ENCODE results near the gene KRT13.

Gene KRT13

GRCh38 chr17:41530062-41531048 is 24.9 kb upstream of the KRT13 start:
- peak; percentile 99 for ATAC-seq

GRCh38 chr17:41529491-41529915 is 24.1 kb upstream of the KRT13 start:
- peak; percentile 9 for ATAC-seq
- TF ChIP-seq, protein P1, sequence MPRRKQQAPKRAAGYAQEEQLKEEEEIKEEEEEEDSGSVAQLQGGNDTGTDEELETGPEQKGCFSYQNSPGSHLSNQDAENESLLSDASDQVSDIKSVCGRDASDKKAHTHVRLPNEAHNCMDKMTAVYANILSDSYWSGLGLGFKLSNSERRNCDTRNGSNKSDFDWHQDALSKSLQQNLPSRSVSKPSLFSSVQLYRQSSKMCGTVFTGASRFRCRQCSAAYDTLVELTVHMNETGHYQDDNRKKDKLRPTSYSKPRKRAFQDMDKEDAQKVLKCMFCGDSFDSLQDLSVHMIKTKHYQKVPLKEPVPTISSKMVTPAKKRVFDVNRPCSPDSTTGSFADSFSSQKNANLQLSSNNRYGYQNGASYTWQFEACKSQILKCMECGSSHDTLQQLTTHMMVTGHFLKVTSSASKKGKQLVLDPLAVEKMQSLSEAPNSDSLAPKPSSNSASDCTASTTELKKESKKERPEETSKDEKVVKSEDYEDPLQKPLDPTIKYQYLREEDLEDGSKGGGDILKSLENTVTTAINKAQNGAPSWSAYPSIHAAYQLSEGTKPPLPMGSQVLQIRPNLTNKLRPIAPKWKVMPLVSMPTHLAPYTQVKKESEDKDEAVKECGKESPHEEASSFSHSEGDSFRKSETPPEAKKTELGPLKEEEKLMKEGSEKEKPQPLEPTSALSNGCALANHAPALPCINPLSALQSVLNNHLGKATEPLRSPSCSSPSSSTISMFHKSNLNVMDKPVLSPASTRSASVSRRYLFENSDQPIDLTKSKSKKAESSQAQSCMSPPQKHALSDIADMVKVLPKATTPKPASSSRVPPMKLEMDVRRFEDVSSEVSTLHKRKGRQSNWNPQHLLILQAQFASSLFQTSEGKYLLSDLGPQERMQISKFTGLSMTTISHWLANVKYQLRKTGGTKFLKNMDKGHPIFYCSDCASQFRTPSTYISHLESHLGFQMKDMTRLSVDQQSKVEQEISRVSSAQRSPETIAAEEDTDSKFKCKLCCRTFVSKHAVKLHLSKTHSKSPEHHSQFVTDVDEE (CRISPR knock-in tag; IDR thresholded peaks at IDR 0.05) = no peak
- TF ChIP-seq ZNF8 (CRISPR knock-in tag; IDR thresholded peaks at IDR 0.05) (no peak), ARNTL (CRISPR knock-in tag; IDR thresholded peaks at IDR 0.05; ENCODE audit: borderline replicate concordance, low read depth) (no peak), BACH2 (CRISPR knock-in tag; IDR thresholded peaks at IDR 0.05; ENCODE audit: borderline replicate concordance) (no peak), GLIS3 (CRISPR knock-in tag; IDR thresholded peaks at IDR 0.05) (no peak), ISL1 (CRISPR knock-in tag; IDR thresholded peaks at IDR 0.05) (no peak), ZFP30 (CRISPR knock-in tag; IDR thresholded peaks at IDR 0.05) (no peak), RARB (CRISPR knock-in tag; IDR thresholded peaks at IDR 0.05) (no peak), ZFP3 (CRISPR knock-in tag; IDR thresholded peaks at IDR 0.05) (no peak), ESRRG (CRISPR knock-in tag; IDR thresholded peaks at IDR 0.05) (no peak), ZNF565 (CRISPR knock-in tag; conservative IDR thresholded peaks at IDR 0.05; ENCODE audit: low read depth) (no peak), PPARA (CRISPR knock-in tag; IDR thresholded peaks at IDR 0.05; ENCODE audit: borderline replicate concordance) (no peak)
- TF ChIP-seq, protein P2, sequence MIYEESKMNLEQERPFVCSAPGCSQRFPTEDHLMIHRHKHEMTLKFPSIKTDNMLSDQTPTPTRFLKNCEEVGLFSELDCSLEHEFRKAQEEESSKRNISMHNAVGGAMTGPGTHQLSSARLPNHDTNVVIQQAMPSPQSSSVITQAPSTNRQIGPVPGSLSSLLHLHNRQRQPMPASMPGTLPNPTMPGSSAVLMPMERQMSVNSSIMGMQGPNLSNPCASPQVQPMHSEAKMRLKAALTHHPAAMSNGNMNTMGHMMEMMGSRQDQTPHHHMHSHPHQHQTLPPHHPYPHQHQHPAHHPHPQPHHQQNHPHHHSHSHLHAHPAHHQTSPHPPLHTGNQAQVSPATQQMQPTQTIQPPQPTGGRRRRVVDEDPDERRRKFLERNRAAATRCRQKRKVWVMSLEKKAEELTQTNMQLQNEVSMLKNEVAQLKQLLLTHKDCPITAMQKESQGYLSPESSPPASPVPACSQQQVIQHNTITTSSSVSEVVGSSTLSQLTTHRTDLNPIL (CRISPR knock-in tag; IDR thresholded peaks at IDR 0.05; ENCODE audit: low read depth) = no peak

More at GRCh38 chr17:41530062-41531048, 24.9 kb upstream of the KRT13 start:
- TF ChIP-seq TCF4 (CRISPR knock-in tag; IDR thresholded peaks at IDR 0.05; ENCODE audit: borderline replicate concordance) = peak; percentile 89
- TF ChIP-seq, protein P1 (CRISPR knock-in tag; IDR thresholded peaks at IDR 0.05) = peak; percentile 90
- TF ChIP-seq ZFP3 (CRISPR knock-in tag; IDR thresholded peaks at IDR 0.05) = no peak
- TF ChIP-seq ZFP30 (CRISPR knock-in tag; IDR thresholded peaks at IDR 0.05) = no peak
- TF ChIP-seq ISL1 (CRISPR knock-in tag; IDR thresholded peaks at IDR 0.05) = peak; percentile 63; the same call in 1 of the 2 replicates
- TF ChIP-seq ZNF70 (CRISPR knock-in tag; IDR thresholded peaks at IDR 0.05) = 0 out of 2 replicates have a peak, but pooled peaks have one; percentile 22
- TF ChIP-seq BACH2 (CRISPR knock-in tag; IDR thresholded peaks at IDR 0.05; ENCODE audit: borderline replicate concordance) = no peak
- no peak for TF ChIP-seq ARNTL (CRISPR knock-in tag; IDR thresholded peaks at IDR 0.05; ENCODE audit: borderline replicate concordance, low read depth)
- TF ChIP-seq CSDC2 (CRISPR knock-in tag; IDR thresholded peaks at IDR 0.05) = no peak

DNA sequence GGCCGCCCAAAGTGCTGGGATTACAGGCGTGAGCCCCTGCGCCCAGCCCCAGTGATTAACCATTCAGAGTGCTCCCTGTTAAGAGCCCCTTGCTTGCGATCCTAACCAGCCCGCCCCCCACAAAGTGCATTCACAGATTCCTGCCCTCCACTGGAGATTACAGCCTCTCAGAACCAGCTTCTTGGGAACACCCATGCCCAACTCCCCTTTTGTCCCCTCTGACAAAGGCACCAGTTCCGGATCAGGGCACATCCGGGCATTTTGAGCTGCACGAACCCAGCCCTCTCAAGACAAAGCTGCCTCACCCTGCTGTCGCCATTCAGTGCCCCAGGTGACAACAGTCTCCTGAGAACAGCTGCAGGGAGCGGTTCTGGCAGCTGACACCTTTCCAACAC is 23.5 kb upstream of the KRT13 start:
- TF ChIP-seq ZFP30 (CRISPR knock-in tag; IDR thresholded peaks at IDR 0.05) (no peak), ZNF70 (CRISPR knock-in tag; IDR thresholded peaks at IDR 0.05) (no peak), TOX (CRISPR knock-in tag; IDR thresholded peaks at IDR 0.05; ENCODE audit: borderline replicate concordance) (no peak), ZNF565 (CRISPR knock-in tag; conservative IDR thresholded peaks at IDR 0.05; ENCODE audit: low read depth) (no peak), ESRRG (CRISPR knock-in tag; IDR thresholded peaks at IDR 0.05) (no peak), CSDC2 (CRISPR knock-in tag; IDR thresholded peaks at IDR 0.05) (no peak), GLIS3 (CRISPR knock-in tag; IDR thresholded peaks at IDR 0.05) (no peak)
- ATAC-seq = no peak
